ENCODE results near the gene NDUFAF3. TPM values are rescaled to one million over a fixed set of nuclear protein-coding genes. Genes with fewer than 3 reads are reported as not detected.

NDUFAF3 gene
- total and polyA plus RNA-seq, 10 of the 15 experiments (the other 5 are each of a cell fraction or from before 2014, with no cell fraction given) = 25.4 to 228 (median 63.9) TPM

DNA sequence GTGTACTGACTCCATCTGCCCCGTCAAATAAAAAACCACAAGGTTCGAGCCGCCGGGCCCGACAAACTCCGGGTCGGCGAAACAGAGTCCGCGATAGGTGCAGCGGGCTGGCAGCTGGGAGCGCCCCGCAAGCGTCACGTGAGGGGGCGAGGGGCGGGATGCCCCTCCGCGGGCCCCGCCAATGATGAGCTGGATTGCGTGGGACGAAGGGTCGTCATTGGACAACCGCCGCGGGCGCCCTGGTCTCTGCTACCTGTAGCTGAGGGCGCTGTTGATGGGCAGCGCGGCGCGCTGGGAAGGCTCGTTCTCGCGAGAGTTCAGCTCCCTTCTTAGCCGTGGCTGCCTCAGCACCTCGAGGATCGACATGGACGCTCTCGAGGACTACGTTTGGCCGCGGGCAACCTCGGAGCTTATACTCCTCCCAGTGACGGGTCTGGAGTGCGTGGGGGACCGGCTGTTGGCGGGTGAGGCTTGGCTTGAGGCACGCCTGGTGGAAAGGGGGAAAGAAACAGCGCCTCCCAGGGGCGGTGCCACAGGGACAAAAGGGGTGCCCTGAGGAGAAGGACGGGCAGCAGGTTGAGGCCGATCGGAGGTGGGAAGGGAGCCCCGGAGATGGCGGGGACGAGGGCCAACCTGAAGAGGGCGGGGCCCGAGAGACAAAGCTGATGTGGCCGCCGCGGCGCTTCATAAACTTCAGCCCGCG is 14.7 kb upstream of the NDUFAF3 start, which contains the start of gene WDR6 (continued):
- TF ChIP-seq, protein P1, sequence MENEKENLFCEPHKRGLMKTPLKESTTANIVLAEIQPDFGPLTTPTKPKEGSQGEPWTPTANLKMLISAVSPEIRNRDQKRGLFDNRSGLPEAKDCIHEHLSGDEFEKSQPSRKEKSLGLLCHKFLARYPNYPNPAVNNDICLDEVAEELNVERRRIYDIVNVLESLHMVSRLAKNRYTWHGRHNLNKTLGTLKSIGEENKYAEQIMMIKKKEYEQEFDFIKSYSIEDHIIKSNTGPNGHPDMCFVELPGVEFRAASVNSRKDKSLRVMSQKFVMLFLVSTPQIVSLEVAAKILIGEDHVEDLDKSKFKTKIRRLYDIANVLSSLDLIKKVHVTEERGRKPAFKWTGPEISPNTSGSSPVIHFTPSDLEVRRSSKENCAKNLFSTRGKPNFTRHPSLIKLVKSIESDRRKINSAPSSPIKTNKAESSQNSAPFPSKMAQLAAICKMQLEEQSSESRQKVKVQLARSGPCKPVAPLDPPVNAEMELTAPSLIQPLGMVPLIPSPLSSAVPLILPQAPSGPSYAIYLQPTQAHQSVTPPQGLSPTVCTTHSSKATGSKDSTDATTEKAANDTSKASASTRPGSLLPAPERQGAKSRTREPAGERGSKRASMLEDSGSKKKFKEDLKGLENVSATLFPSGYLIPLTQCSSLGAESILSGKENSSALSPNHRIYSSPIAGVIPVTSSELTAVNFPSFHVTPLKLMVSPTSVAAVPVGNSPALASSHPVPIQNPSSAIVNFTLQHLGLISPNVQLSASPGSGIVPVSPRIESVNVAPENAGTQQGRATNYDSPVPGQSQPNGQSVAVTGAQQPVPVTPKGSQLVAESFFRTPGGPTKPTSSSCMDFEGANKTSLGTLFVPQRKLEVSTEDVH (IDR thresholded peaks at IDR 0.05; ENCODE audit: low read depth, partially characterized antibody) = no peak
- TF ChIP-seq RCOR1 (conservative IDR thresholded peaks at IDR 0.05; ENCODE audit: low read depth, low read length) = peak; percentile 96
- TF ChIP-seq ASH2L (IDR thresholded peaks at IDR 0.05; ENCODE audit: borderline replicate concordance, low read depth) = no peak
- peak; percentile 68; the same call in 1 of the 2 replicates for TF ChIP-seq TAF1 (IDR thresholded peaks at IDR 0.05; ENCODE audit: borderline replicate concordance, low read depth, low read length)
- TF ChIP-seq, protein P2, sequence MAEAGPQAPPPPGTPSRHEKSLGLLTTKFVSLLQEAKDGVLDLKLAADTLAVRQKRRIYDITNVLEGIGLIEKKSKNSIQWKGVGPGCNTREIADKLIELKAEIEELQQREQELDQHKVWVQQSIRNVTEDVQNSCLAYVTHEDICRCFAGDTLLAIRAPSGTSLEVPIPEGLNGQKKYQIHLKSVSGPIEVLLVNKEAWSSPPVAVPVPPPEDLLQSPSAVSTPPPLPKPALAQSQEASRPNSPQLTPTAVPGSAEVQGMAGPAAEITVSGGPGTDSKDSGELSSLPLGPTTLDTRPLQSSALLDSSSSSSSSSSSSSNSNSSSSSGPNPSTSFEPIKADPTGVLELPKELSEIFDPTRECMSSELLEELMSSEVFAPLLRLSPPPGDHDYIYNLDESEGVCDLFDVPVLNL (IDR thresholded peaks at IDR 0.05; ENCODE audit: low read depth, low read length) = 0 out of 2 replicates have a peak, but pooled peaks have one; percentile 15
- no peak; the same call in 1 of the 2 replicates for TF ChIP-seq FOXK2 (IDR thresholded peaks at IDR 0.05)
- no peak for TF ChIP-seq BMI1 (IDR thresholded peaks at IDR 0.05; ENCODE audit: borderline replicate concordance)
- TF ChIP-seq NR2C1 (IDR thresholded peaks at IDR 0.05) = peak; percentile 53; the same call in 1 of the 2 replicates
- peak; percentile 95 for TF ChIP-seq RAD51 (IDR thresholded peaks at IDR 0.05)
- peak; percentile 96; the same call in 1 of the 2 replicates for TF ChIP-seq POLR2AphosphoS2 (IDR thresholded peaks at IDR 0.05; ENCODE audit: low read depth, low read length)
- TF ChIP-seq, protein P3, sequence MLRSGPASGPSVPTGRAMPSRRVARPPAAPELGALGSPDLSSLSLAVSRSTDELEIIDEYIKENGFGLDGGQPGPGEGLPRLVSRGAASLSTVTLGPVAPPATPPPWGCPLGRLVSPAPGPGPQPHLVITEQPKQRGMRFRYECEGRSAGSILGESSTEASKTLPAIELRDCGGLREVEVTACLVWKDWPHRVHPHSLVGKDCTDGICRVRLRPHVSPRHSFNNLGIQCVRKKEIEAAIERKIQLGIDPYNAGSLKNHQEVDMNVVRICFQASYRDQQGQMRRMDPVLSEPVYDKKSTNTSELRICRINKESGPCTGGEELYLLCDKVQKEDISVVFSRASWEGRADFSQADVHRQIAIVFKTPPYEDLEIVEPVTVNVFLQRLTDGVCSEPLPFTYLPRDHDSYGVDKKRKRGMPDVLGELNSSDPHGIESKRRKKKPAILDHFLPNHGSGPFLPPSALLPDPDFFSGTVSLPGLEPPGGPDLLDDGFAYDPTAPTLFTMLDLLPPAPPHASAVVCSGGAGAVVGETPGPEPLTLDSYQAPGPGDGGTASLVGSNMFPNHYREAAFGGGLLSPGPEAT (IDR thresholded peaks at IDR 0.05; ENCODE audit: low read depth) = peak; percentile 66
- peak; percentile 49 for TF ChIP-seq HDAC6 (IDR thresholded peaks at IDR 0.05; ENCODE audit: unreplicated experiment)
- TF ChIP-seq PAX5 (IDR thresholded peaks at IDR 0.05; ENCODE audit: borderline replicate concordance, low read depth, low read length) = no peak
- peak; percentile 88 for TF ChIP-seq CBFB (IDR thresholded peaks at IDR 0.05; ENCODE audit: low read depth)
- no peak for TF ChIP-seq MYB (IDR thresholded peaks at IDR 0.05; ENCODE audit: borderline replicate concordance, low read depth, low read length)
- TF ChIP-seq CREM (IDR thresholded peaks at IDR 0.05; ENCODE audit: low read depth) = peak; percentile 71
- TF ChIP-seq GABPA (IDR thresholded peaks at IDR 0.05; ENCODE audit: low read depth) = no peak
- peak; percentile 86 for TF ChIP-seq LARP7 (IDR thresholded peaks at IDR 0.05)
- TF ChIP-seq SMARCA5 (IDR thresholded peaks at IDR 0.05) = peak; percentile 97
- TF ChIP-seq ZNF622 (IDR thresholded peaks at IDR 0.05) = no peak
- no peak for TF ChIP-seq SRF (IDR thresholded peaks at IDR 0.05; ENCODE audit: low read depth in 2 of 2, low read length in 2 of 2)
- TF ChIP-seq ETV6 (conservative IDR thresholded peaks at IDR 0.05 in 1 of 2, IDR thresholded peaks at IDR 0.05 in 1 of 2; ENCODE audit: borderline replicate concordance in 1 of 2, low read depth in 1 of 2) = no peak
- TF ChIP-seq HDAC2 (IDR thresholded peaks at IDR 0.05) = no peak
- TF ChIP-seq KDM1A (IDR thresholded peaks at IDR 0.05; ENCODE audit: borderline replicate concordance) = no peak
- peak; percentile 44 for TF ChIP-seq HCFC1 (IDR thresholded peaks at IDR 0.05; ENCODE audit: low read length)
- no peak for TF ChIP-seq SREBF1 (IDR thresholded peaks at IDR 0.05; ENCODE audit: low read length)
- TF ChIP-seq CREB1 (IDR thresholded peaks at IDR 0.05; ENCODE audit: low read depth) = peak; percentile 76; the same call in 1 of the 2 replicates

All from GM12878 (cell line).